ENCODE results near the gene BCAM. TPM values are rescaled to one million over a fixed set of nuclear protein-coding genes. Genes with fewer than 3 reads are reported as not detected.

The BCAM gene
- total RNA-seq, 1 experiment from 2014 or later = 78.7 TPM

DNA sequence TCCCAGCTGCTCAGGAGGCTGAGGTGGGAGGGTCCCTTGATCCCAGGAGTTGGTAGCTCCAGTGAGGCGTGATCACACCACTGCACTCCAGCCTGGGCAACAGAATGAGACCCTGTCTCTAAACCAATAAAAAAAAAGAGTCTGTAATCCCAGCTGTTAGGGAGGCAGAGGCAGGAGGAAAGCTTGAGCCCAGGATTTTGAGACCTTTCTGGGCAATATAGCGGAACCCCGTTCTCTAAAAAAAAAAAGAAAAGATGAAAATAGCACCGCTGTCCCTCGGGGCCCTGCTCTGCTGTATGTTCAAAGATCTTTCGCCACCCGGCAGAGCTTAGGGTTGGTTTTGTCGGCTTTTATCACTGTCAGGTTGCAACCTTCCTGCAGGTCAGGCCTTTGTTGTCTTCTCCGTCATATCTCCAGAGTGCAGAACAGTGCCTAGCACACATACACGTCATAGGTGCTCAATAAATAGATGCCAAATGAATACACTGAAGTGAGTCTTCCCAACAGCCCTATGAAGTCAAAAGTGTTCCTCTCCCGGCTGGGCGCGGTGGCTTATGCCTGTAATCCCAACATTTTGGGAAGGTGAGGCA is 13.4 kb upstream of the BCAM start:
- ATAC-seq = no peak
- H3K4me2 ChIP-seq (ENCODE audit: low read length) = no peak overlapping the region
- no peak overlapping the region for H3K4me3 ChIP-seq (replicated peaks in 1 of 2; ENCODE audit: low read depth in 1 of 2, low read length in 2 of 2)
- POLR2A ChIA-PET = no interaction called here
- TF ChIP-seq YY1 (IDR thresholded peaks at IDR 0.05; ENCODE audit: extremely low read depth, insufficient replicate concordance, low read depth, low read length) = no peak
- no peak for TF ChIP-seq EZH2 (IDR thresholded peaks at IDR 0.05)
- TF ChIP-seq, protein P1, sequence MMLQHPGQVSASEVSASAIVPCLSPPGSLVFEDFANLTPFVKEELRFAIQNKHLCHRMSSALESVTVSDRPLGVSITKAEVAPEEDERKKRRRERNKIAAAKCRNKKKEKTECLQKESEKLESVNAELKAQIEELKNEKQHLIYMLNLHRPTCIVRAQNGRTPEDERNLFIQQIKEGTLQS (IDR thresholded peaks at IDR 0.05) = no peak
- TF ChIP-seq, protein P2, sequence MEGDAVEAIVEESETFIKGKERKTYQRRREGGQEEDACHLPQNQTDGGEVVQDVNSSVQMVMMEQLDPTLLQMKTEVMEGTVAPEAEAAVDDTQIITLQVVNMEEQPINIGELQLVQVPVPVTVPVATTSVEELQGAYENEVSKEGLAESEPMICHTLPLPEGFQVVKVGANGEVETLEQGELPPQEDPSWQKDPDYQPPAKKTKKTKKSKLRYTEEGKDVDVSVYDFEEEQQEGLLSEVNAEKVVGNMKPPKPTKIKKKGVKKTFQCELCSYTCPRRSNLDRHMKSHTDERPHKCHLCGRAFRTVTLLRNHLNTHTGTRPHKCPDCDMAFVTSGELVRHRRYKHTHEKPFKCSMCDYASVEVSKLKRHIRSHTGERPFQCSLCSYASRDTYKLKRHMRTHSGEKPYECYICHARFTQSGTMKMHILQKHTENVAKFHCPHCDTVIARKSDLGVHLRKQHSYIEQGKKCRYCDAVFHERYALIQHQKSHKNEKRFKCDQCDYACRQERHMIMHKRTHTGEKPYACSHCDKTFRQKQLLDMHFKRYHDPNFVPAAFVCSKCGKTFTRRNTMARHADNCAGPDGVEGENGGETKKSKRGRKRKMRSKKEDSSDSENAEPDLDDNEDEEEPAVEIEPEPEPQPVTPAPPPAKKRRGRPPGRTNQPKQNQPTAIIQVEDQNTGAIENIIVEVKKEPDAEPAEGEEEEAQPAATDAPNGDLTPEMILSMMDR (IDR thresholded peaks at IDR 0.05 in 2 of 3, conservative IDR thresholded peaks at IDR 0.05 in 1 of 3; ENCODE audit: borderline replicate concordance in 1 of 3, insufficient read depth in 1 of 3, low read depth in 2 of 3, low read length in 2 of 3) = no peak
- no peak for TF ChIP-seq ZNF274 (IDR thresholded peaks at IDR 0.05; ENCODE audit: low read depth, low read length)
- TF ChIP-seq EZH2phosphoT487 (IDR thresholded peaks at IDR 0.05; ENCODE audit: borderline replicate concordance) = no peak
- TF ChIP-seq CEBPB (IDR thresholded peaks at IDR 0.05; ENCODE audit: low read depth) = no peak
- TF ChIP-seq, protein P3, sequence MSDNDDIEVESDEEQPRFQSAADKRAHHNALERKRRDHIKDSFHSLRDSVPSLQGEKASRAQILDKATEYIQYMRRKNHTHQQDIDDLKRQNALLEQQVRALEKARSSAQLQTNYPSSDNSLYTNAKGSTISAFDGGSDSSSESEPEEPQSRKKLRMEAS (IDR thresholded peaks at IDR 0.05) = no peak
- peaks cover 3 to 8% of the 10 kb centered on the region in 2 experiments; a peak in 3 of 4 replicates for H3K4me1 ChIP-seq (ENCODE audit: control insufficient read depth in 1 of 2, insufficient read depth in 2 of 2, low read length in 2 of 2)
- H3K36me3 ChIP-seq (ENCODE audit: control insufficient read depth in 1 of 2, insufficient read depth in 2 of 2, low read length in 2 of 2) = peaks cover 17 to 35% of the 10 kb centered on the region in 2 experiments; a peak in 3 of 4 replicates
- no peak overlapping the region for H3K9ac ChIP-seq (ENCODE audit: low read length)
- no peak overlapping the region for H3K27ac ChIP-seq (ENCODE audit: low read depth, low read length)
- no peaks in the 10 kb centered on the region for H3K9me3 ChIP-seq (ENCODE audit: control insufficient read depth in 1 of 2, insufficient read depth in 1 of 2, low read depth in 1 of 2, low read length in 2 of 2)
- no TSS peak for BruUV-seq (replicated peaks)
- RAD21 ChIA-PET (ENCODE audit: low non-redundant PET in 1 of 2, low total read pairs in 2 of 2, uncharacterized antibody in 2 of 2, unreplicated experiment in 2 of 2) = no interaction called here
- no peaks in the 10 kb centered on the region for H3K27me3 ChIP-seq (ENCODE audit: insufficient read depth, low read length)
- CTCF ChIA-PET = no interaction called here
- H4K20me1 ChIP-seq (ENCODE audit: insufficient read depth) = no peaks in the 10 kb centered on the region
- no peak overlapping the region for H2AFZ ChIP-seq (ENCODE audit: low read depth, low read length, poor library complexity, severe bottlenecking)
- DNase-seq (ENCODE audit: low read depth, low spot score) = no peak
- no peaks in the 10 kb centered on the region for H3K9me2 ChIP-seq (ENCODE audit: insufficient read depth)
- intact Hi-C loops (cut with micrococcal nuclease) = no loop called here
- H3K79me2 ChIP-seq (ENCODE audit: insufficient read depth, low read length) = no peaks in the 10 kb centered on the region

Measured in HCT116 (cell line).